SHP77 treated with DMSO at 0.1 percent for 48 hours (cell line): ENCODE results near the gene ANKRD10.
"Not testable (repeated sequence)": the region's sequence is repeated elsewhere in the genome, so short reads cannot be mapped to it uniquely, and the experiment has no call there.

Experiments used
- DNase-seq: peaks from one replicate; lab custom pipeline; 2025; lab: John Stamatoyannopoulos, UW

The ANKRD10 gene

GRCh38 chr13:110866491-110867170, 48.2 kb downstream of the ANKRD10 start:
- DNase-seq, result no peak

GRCh38 chr13:110863685-110864084, 51.2 kb downstream of the ANKRD10 start:
- no peak for DNase-seq

DNA sequence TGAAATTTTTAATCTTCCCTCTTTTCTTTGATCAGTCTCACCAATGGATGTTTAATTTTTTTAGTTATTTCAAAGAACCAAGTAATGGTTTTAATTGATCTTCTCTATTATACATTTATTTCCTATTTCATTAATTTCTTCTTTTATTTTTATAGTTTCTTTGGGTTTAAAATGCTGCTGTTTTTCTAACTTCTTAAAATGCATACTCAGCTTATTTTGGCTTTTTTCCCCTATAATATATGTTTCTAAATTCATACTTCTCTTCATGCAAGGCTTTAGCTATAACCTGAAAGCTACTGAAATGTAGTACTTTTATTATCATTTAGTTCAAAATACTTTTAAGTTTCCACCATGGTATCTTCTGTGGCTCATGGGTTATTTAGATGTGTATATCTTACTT, 53.9 kb downstream of the ANKRD10 start:
- DNase-seq, result no peak

DNA sequence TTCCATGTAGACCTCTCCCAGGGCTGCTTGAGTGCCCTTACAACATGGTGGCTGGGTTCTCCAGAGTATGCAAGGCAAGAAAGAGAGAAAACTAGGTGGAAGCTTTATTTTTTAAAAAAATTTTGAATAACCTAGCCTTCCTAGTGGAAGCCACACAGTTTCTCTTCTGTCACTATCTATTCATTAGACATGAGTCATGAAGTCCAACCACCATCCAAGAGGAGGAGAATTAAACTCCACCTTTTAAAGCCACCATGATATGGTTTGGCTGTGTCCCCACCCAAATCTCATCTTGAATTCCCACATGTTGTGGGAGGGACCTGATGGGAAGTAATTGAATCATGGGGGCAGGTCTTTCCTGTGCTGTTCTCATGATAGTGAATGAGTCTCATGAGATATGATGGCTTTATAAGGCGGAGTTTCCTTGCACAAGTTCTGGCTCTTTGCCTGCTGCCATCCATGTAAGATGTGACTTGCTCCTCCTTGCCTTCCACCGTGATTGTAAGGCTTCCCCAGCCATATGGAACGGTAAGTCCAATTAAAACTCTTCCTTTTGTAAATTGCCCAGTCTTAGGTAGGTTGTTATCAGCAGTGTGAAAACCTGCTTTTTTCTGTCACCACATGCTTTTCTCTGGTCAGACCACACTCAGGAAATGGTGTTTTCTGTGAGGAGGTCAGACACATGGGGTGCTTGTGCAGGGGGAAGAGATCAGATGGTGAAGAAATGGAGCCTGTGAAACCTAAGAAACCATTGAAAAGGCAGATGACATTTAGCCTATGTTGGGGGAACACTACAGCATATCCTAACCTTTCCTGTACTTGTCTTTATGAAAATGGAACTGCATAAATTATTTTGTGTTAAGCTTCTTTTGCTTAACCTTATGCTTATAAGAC, 57.7 kb downstream of the ANKRD10 start:
- no peak for DNase-seq

DNA sequence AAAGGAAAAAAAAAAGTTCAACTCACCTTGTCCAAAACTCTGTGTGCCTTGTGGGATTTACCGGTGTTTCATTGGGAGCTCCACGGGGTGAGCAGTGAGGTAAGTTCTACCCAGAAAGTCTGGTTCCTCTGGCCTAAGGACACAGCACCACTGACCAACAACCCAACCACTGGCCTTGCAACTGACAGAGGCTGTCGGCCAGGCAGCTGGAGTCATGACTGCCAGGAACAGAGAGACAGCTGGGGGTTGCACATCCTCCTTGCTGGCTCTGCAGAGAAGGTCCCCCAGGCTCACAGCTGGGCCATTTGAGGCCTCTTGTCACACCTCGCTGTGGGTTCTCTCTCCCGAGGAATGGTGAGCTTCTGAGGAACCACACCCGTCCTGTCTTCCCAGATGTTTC, 59.5 kb downstream of the ANKRD10 start:
- no peak for DNase-seq

DNA sequence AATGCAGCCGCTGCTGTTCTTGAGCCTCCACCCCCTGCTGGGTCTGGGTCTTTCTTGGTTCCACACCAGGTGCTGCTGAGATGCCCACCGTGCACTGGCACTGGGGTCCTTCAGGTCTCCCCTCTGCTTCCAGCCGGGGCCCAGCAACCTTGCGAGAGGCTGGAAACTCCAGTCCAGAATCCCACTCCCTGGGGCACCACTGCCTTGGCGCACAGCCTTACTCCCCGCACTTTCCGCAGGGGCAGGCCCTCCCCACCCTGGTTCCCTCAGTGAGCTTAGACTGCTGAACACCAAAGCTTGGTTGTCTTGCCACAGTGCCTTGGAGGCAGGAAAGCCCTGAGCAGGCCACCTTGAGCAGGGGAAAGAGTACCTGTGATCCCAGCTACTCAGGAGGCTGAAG, 60.0 kb downstream of the ANKRD10 start:
- DNase-seq, result no peak

DNA sequence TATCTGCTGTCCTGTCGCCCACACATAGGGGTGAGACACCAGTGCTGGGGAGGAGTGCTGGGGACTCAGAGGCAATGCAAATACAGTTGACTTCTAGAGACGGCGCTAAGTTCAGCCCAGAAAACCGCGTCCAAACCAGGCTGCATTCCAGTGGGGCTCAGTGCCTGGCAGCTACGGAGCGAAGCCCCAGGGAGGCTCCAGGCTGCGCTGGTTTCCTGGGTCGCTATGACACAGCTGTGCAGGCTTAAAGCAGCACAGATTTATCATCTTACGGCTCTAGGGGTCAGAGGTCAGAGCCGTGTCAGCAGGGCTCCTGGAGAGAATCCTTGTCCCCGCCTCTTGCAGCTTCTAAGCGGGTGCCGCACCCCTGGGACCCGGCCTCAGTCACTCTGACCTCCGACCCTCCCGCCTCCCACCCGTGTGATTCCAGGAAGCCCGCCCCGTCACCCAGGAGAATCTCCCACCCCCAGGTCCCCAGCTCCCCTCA, 61.6 kb downstream of the ANKRD10 start:
- no peak for DNase-seq

- no peak for DNase-seq
These were observed 64.0 kb downstream of the ANKRD10 start for GRCh38 chr13:110850840-110851239.

- DNase-seq, result no peak
These were observed 64.9 kb downstream of the ANKRD10 start for GRCh38 chr13:110850006-110850405.

- DNase-seq, result no peak
These were observed 69.3 kb downstream of the ANKRD10 start for GRCh38 chr13:110845520-110845919.

DNA sequence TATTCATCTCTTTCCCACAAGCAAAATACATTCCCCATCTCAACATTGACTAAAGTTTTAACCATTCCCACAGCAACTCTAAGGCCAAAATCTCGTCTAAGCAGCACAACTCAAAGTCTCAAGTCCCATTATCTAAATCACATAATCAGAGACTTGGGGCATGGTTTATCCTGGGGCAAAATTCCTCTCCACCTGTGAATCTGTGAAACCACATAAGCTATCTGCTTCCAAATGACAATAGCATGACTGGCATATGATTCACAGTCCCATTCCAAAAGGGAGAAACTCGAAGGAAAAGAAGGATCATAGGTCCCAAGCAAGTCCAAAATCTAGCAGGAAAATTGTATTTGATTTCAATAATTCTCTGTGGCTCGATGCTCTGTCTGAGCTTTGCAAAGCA, 73.0 kb downstream of the ANKRD10 start:
- DNase-seq, result no peak

DNA sequence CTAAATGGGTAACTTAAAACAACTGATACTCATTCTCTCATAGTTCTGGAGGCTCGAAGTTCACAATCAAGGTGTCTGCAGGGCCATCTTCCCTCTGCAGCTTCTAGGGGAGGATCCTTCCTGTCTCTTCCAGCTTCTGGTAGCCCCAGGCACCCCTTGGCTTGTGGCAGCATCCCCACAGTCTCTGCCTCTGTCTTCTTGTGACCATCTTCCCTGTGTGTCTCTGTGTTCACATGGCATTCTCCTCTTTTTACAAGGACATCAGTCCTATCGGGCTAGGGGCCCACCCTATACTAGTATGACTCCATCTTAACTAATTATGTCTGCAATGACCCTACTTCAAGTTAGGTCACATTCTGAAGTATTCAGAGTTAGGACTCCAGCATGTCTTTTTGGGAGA, 73.5 kb downstream of the ANKRD10 start:
- DNase-seq, result no peak

- no peak for DNase-seq
These were observed 75.9 kb downstream of the ANKRD10 start for GRCh38 chr13:110838867-110839538.

DNA sequence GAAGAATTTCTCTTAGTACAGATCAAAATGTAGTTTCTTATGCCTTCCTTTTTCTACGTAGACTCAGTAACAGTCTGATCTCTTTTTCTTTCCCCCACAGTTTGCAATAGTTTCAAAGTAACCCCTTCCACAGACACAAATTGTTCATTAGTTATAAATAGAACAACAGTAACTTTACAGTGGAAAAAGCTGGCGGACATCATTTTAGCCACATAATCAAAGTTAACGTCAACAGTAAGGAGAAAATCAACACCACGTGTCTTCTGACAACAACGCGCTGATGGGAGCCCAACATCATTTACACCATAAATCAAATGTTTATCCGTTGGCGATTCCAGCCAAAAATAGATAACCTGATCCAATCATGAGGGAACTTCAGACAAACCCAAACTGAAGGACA, 76.8 kb downstream of the ANKRD10 start:
- no peak for DNase-seq

DNA sequence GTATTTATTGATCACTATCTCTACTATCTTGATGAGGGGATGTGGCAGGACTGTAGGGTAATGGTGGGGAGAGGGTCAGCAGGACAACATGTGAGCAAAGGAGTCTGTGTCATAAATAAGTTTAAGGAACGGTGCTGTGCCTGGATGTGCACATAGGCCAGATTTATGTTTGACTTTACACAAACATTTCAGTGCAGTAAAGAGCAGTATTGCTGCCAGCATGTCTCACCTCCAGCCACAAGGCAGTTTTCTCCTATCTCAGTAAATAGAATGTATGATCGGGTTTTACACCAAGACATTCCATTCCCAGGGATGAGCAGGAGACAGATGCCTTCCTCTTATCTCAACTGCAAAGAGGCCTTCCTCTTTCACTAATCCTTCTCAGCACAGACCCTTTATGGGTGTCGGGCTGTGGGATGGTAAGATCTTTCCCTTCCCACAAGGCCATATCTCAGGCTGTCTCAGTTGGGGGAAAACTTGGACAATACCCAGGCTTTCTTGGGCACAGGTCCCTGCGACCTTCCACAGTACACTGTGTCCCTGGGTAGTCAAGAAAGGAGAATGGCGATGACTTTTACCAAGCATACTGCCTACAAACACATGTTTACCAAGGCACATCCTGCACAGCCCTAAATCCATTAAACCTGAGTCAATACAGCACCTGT, 77.3 kb downstream of the ANKRD10 start:
- not testable (repeated sequence) for DNase-seq

- no peak for DNase-seq
These were observed 78.3 kb downstream of the ANKRD10 start for GRCh38 chr13:110836605-110836903.

DNA sequence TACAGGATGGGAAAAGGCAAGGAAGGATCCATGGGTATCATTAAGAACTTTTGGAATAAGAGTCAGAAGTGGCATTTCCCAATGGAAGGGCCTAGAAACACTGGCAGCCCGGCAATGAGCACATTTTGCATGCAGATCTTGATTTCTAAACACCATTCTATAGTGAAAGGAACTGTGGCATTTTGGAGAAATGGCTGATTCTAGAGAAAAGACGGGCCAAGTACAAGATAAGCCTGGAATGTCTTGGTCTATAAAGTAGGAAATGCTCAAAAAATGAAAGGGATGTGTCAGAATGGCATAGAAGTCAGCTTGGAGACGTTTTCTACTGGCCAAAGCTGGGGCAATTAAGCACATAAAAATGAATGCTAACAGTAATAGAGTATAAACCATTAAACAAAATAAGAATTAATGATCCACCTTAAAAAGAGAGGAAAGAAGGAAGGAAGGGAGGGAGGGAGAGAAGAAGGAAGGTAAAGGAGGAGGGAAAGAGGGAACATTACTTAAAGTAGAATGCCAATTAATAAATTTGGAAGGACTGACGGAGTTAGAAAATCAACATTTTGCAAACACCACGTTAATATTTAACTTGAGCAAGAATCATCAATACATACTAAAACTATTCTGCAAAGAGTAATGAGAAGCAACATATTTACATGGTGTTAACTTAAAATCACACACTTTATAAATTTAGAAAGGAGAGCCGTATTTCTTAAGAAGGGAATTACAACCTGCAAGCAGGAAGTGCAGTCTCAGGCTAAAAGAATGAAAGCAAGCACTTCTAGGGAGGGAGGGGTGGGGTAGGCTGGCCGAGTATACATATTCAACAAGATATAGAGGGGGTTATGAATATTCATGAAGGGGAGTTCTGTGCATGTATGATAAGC, 78.9 kb downstream of the ANKRD10 start:
- DNase-seq, result no peak

DNA sequence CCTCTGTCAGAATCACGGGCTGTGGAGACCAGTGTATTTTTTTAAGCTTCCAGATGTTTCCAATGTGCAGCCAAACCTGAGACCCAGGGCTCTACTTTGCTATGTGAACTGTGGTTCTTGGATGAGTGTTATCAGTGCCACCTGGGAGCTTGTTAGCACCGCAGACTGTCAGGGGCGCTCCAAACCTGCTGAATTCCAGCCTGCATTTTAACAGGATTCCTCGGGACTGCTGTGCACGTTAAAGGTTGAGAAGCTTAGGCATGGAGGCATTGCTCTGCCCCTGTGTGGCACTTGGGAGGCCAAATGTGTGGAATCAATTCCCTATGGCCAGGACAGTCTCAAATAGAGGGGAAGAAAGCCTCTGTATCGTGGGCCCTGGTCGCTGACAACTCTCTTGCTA, 80.3 kb downstream of the ANKRD10 start:
- no peak for DNase-seq

DNA sequence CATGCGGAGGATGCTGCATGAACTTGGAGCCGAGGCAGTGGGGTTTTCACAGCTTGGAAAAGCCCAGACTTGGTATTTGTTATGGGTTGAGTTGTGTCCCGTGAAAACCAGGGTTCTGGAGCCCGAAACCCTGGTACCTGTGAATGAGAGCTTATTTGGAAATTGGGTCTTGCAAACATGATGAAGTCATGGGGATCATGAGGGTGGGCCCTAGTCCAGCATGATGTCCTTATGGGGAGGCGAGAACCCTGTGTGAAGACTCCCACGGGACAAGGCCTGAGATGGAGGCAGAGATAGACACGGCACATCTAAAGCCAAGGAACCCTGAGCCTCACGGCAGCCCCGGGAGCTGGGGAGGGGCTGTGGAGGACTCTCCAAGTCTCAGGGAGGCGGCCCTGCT, 82.3 kb downstream of the ANKRD10 start:
- no peak for DNase-seq

GRCh38 chr13:110832205-110832479, 82.7 kb downstream of the ANKRD10 start:
- no peak for DNase-seq

DNA sequence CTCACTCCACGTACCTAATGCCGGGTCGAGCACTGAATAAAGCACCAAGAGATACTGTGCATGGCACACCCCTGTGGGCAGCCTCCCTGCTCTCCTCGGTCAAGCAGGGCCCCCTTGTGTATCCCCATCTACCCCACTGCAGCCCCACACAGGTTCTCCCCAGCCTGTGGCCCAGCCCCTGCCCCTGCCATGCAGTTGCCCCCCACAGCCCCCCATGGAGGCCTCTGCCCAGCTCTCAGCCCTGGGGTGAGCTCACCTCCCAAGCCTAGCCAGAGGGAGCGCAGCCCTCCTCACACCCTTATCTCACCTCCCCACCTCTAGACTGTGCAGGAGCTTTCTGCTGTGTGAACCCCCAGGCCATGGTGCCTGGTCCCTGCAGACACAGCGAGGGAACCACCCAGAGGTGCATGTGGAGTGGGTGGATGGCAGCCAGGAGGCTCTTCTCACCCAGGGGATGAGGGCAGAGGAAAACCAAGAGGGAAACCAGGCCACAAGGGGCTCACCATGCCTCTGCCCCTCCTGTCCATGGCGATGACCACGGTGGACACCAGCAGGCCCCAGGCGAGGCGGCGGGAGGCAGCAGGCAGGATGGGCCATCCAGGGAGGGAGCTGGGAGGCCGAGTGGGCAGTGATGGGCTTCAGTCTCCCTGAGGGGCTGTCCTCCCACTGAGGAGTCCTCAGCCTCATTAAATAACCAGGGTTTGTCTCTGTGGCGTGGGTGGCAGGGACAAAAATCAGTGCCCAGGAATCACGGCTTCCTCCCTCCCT, 83.2 kb downstream of the ANKRD10 start:
- no peak for DNase-seq
